H9 (cell line): ENCODE data around the gene OR13C3. TPM values are rescaled to one million over a fixed set of nuclear protein-coding genes. Genes with fewer than 3 reads are reported as not detected.

Experiments used
- DNase-seq: peaks from one replicate; pipeline ENCODE4 v3.0.0-alpha.2; 2017
- H2AFZ ChIP-seq: one replicate; pipeline ENCODE4 v1.6.1; 2013; ENCODE audit warnings: mild to moderate bottlenecking, low read length, control low read depth, moderate library complexity
- H2AK5ac ChIP-seq: 2 replicates; pipeline ENCODE4 v1.6.1; 2013; ENCODE audit warnings: low read length, control low read depth, mixed read lengths; ENCODE audit not compliant: insufficient read length
- H2BK120ac ChIP-seq: one replicate; pipeline ENCODE4 v1.6.1; 2013; ENCODE audit warnings: low read depth, mild to moderate bottlenecking, low read length, control low read depth, inconsistent platforms; ENCODE audit not compliant: poor library complexity, severe bottlenecking
- H2BK12ac ChIP-seq: 2 replicates; pipeline ENCODE4 v1.6.1; 2013; ENCODE audit warnings: low read length, control low read depth, mixed read lengths, low read depth; ENCODE audit not compliant: insufficient read length
- H2BK15ac ChIP-seq: 2 replicates; pipeline ENCODE4 v1.6.1; 2013; ENCODE audit warnings: low read depth, low read length, control low read depth
- H2BK20ac ChIP-seq: one replicate; pipeline ENCODE4 v1.6.1; 2013; ENCODE audit warnings: low read depth, mild to moderate bottlenecking, low read length, control low read depth, inconsistent platforms; ENCODE audit not compliant: poor library complexity, severe bottlenecking
- H2BK5ac ChIP-seq: 2 replicates; pipeline ENCODE4 v1.6.1; 2013; ENCODE audit warnings: low read length, control low read depth, mixed read lengths; ENCODE audit not compliant: insufficient read length
- H3K14ac ChIP-seq: 2 replicates; pipeline ENCODE4 v1.6.1; 2013; ENCODE audit warnings: low read length, control low read depth; ENCODE audit not compliant: insufficient read depth
- H3K18ac ChIP-seq: 2 replicates; pipeline ENCODE4 v1.6.1; 2013; ENCODE audit warnings: low read depth, mild to moderate bottlenecking, mixed read lengths, low read length, control low read depth; ENCODE audit not compliant: insufficient read length
- H3K23ac ChIP-seq: 2 replicates; pipeline ENCODE4 v1.6.1; 2013; ENCODE audit warnings: low read length, control low read depth, mixed read lengths, low read depth; ENCODE audit not compliant: insufficient read length
- H3K23me2 ChIP-seq: 2 replicates; pipeline ENCODE4 v1.6.1; 2013; ENCODE audit warnings: low read depth, mild to moderate bottlenecking, mixed read lengths, low read length, control low read depth; ENCODE audit not compliant: insufficient read length, poor library complexity, severe bottlenecking
- H3K27ac ChIP-seq: 2 replicates; pipeline ENCODE4 v1.5.1; 2013; ENCODE audit warnings: low read length, control low read depth, mixed read lengths, low read depth; ENCODE audit not compliant: insufficient read length
- H3K27me3 ChIP-seq: 2 replicates; pipeline ENCODE4 v1.6.1; 2013; ENCODE audit warnings: low read length, control low read depth, inconsistent platforms; ENCODE audit not compliant: insufficient read depth
- H3K4ac ChIP-seq: 2 replicates; pipeline ENCODE4 v1.6.1; 2013; ENCODE audit warnings: low read depth, mild to moderate bottlenecking, control low read depth, inconsistent platforms, low read length, moderate library complexity
- H3K4me1 ChIP-seq: 2 replicates; pipeline ENCODE4 v1.6.1; 2013; ENCODE audit warnings: low read length, control low read depth, inconsistent platforms; ENCODE audit not compliant: insufficient read depth
- H3K4me2 ChIP-seq: 2 replicates; pipeline ENCODE4 v1.6.1; 2013; ENCODE audit warnings: low read length, control low read depth, mixed read lengths; ENCODE audit not compliant: insufficient read length, insufficient read depth
- H3K56ac ChIP-seq: 2 replicates; pipeline ENCODE4 v1.6.1; 2013; ENCODE audit warnings: low read depth, mild to moderate bottlenecking, mixed read lengths, low read length, control low read depth; ENCODE audit not compliant: insufficient read length
- H3K79me1 ChIP-seq: 2 replicates; pipeline ENCODE4 v1.6.1; 2013; ENCODE audit warnings: low read depth, mild to moderate bottlenecking, moderate library complexity, low read length, control low read depth, inconsistent platforms; ENCODE audit not compliant: insufficient read depth, poor library complexity, severe bottlenecking
- H3K79me2 ChIP-seq: 2 replicates; pipeline ENCODE4 v1.6.1; 2013; ENCODE audit warnings: low read length, control low read depth, inconsistent platforms; ENCODE audit not compliant: insufficient read depth
- H3K9ac ChIP-seq: 2 replicates; pipeline ENCODE4 v1.6.1; 2013; ENCODE audit warnings: low read length, control low read depth, mixed read lengths; ENCODE audit not compliant: insufficient read length; ENCODE audit errors: extremely low read depth
- H3K9me3 ChIP-seq: one replicate; pipeline ENCODE4 v1.6.1; 2013; ENCODE audit warnings: low read depth, low read length, inconsistent platforms; ENCODE audit not compliant: control insufficient read depth
- H3T11ph ChIP-seq: one replicate; pipeline ENCODE4 v1.6.1; 2013; ENCODE audit warnings: mild to moderate bottlenecking, low read length, control low read depth, inconsistent platforms
- H4K20me1 ChIP-seq: one replicate; pipeline ENCODE4 v1.6.1; 2013; ENCODE audit not compliant: control insufficient read depth, insufficient read length, insufficient read depth
- H4K5ac ChIP-seq: 2 replicates; pipeline ENCODE4 v1.6.1; 2013; ENCODE audit warnings: low read depth, mild to moderate bottlenecking, mixed read lengths, low read length, control low read depth; ENCODE audit not compliant: insufficient read length
- H4K8ac ChIP-seq: replicated peaks from 2 replicates; pipeline ENCODE4 v1.6.1; 2013; ENCODE audit warnings: low read length, control low read depth, mixed read lengths, low read depth; ENCODE audit not compliant: insufficient read length
- H4K91ac ChIP-seq: 2 replicates; pipeline ENCODE4 v1.6.1; 2013; ENCODE audit warnings: low read depth, mild to moderate bottlenecking, moderate library complexity, mixed read lengths, low read length, control low read depth; ENCODE audit not compliant: insufficient read length
- H3K27ac Mint-ChIP-seq, 3 experiments: 2 replicates in 2 of 3; 3 replicates in 1 of 3; pipeline ENCODE4 v1.8.0; 2020 to 2021; ENCODE audit warnings: mixed read lengths in 3 of 3, mild to moderate bottlenecking in 1 of 3, moderate library complexity in 1 of 3
- H3K27me3 Mint-ChIP-seq: 2 replicates; pipeline ENCODE4 v1.8.0; 2021; ENCODE audit warnings: low read depth, mild to moderate bottlenecking, moderate library complexity, mixed read lengths
- H3K36me3 Mint-ChIP-seq, 3 experiments: 2 replicates in 2 of 3; 3 replicates in 1 of 3; pipeline ENCODE4 v1.8.0; 2020 to 2021; ENCODE audit warnings: low read depth in 3 of 3, mixed read lengths in 3 of 3; ENCODE audit not compliant: insufficient read depth in 1 of 3
- H3K4me1 Mint-ChIP-seq, 2 experiments: 2 replicates each; pipeline ENCODE4 v1.8.0; 2020; ENCODE audit warnings: mixed read lengths in 2 of 2
- H3K4me3 Mint-ChIP-seq, 2 experiments: 2 replicates in 1 of 2; 3 replicates in 1 of 2; pipeline ENCODE4 v1.8.0; 2020 to 2021; ENCODE audit warnings: mild to moderate bottlenecking in 2 of 2, mixed read lengths in 2 of 2, moderate library complexity in 1 of 2
- H3K9me3 Mint-ChIP-seq, 2 experiments: 2 replicates in 1 of 2; 3 replicates in 1 of 2; pipeline ENCODE4 v1.8.0; 2020; ENCODE audit warnings: mild to moderate bottlenecking in 2 of 2, mixed read lengths in 2 of 2, moderate library complexity in 1 of 2
- CTCF ChIP-seq: fragments of 200-600 bp; sonication (generic); conservative IDR thresholded peaks from 3 replicates; pipeline ENCODE4 v1.8.0; 2021; ENCODE audit warnings: antibody characterized with exemption, mild to moderate bottlenecking
- total RNA-seq: library from RNA; stranded (reverse); gene quantifications from 2 replicates; pipeline ENCODE4 v1.2.1, GENCODE V29; 2021

The OR13C3 gene
- total RNA-seq, 1 experiment from 2014 or later, result not detected

DNA sequence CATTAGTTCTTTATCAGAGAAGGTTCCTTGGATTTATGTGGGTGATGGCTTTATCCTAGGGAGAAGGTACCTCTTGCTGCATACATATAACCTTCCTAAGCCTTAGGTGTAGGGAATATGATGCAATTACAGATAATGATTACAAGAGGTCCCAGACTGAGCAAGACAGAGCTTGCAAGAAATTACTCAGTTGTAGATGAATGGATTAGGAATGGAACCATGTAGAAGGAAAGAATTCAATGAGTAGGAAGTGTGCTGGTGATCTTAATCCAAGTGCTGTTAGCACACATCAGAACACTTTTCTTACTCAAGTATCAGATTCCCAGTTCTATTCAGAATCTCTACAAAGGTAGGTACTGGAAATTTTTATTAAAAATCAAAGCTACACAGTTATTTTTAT lies 30.1 kb downstream of the OR13C3 start:
- Histone ChIP-seq H4K8ac (no peak overlapping the region), H3K4me2 (no peak overlapping the region), H3K79me1 (no peaks in the 10 kb centered on the region), H3K23me2 (no peaks in the 10 kb centered on the region), H2AK5ac (no peak overlapping the region), H2BK5ac (no peak overlapping the region), H3K23ac (no peak overlapping the region), H3K56ac (no peak overlapping the region), H2BK120ac (no peak overlapping the region), H3K79me2 (no peaks in the 10 kb centered on the region), H4K20me1 (no peaks in the 10 kb centered on the region), H2BK15ac (no peak overlapping the region), H3K18ac (no peak overlapping the region), H2BK20ac (no peak overlapping the region), H4K5ac (no peak overlapping the region), H4K91ac (no peak overlapping the region), H3K27ac (no peak overlapping the region), H3K4me1 (no peaks in the 10 kb centered on the region), H3K4ac (no peak overlapping the region), H2AFZ (no peak overlapping the region), H2BK12ac (no peak overlapping the region), H3K9me3 (no peaks in the 10 kb centered on the region), H3K27me3 (no peaks in the 10 kb centered on the region), H3K9ac (no peak overlapping the region), H3T11ph (no peak overlapping the region), H3K14ac (no peak overlapping the region)
- DNase-seq, result no peak
- TF ChIP-seq CTCF, result no peak
- Mint-ChIP-seq H3K27me3 (no peaks in the 10 kb centered on the region; the same call in 1 of the 2 replicates), H3K27ac (no peak overlapping the region), H3K4me3 (no peak overlapping the region), H3K4me1 (no peaks in the 10 kb centered on the region), H3K9me3 (no peaks in the 10 kb centered on the region; a peak in 1 of 5 replicates), H3K36me3 (no peaks in the 10 kb centered on the region)
